Erythroblast (primary cell): Measurements from ENCODE around the gene TTC38.

Experiments
- GATA1 ChIP-seq: IDR thresholded peaks from 2 replicates; pipeline ENCODE4 v1.6.1; 2011; ENCODE audit warnings: low read depth, mild to moderate bottlenecking, control low read depth, low read length, moderate library complexity
- POLR2A ChIP-seq: IDR thresholded peaks from 2 replicates; pipeline ENCODE4 v1.6.1; 2011; ENCODE audit warnings: mild to moderate bottlenecking, low read length

DNA sequence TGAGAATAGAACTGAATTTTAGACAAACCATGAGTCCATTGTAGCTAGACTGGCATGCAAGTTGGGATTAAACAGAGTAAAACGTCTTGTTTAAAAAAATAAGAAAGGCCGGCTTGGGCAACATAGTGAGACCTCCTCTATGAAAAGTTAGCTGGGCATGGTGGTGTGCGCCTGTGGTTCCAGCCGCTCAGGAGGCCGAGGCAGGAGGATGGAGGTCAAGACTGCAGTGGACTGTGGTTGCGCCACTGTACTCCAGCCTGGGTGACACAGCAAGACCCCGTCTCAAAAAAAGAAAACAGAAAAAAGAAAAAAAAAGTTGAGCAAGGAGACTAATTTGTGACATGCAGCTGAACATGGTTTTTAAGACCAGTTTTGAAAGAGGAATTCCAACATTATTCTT, 41.2 kb upstream of the TTC38 start:
- TF ChIP-seq POLR2A, result no peak
- no peak for TF ChIP-seq GATA1
